ENCODE measurements around the gene SLC2A4RG.

GRCh38 chr20:63691711-63692435 is 47.7 kb upstream of the SLC2A4RG start:
- TF ChIP-seq POLR2AphosphoS5 (IDR thresholded peaks at IDR 0.05; ENCODE audit: borderline replicate concordance, low read depth, low read length), result no peak
- TF ChIP-seq EZH2 (IDR thresholded peaks at IDR 0.05), result no peak
- no peak for TF ChIP-seq FOXP2 (optimal IDR thresholded peaks at IDR 0.05; ENCODE audit: control extremely low read depth, extremely low read length, insufficient read depth)

All from SK-N-MC (cell line).